OCI-LY3 (cell line): ENCODE data around the gene TYROBP.

Source experiments
- H2AFZ ChIP-seq: fragments of 200-600, 300-600 bp; shearing (Covaris generic); 2 replicates; pipeline ENCODE4 v1.6.0; 2014; ENCODE audit warnings: antibody characterized with exemption, low read depth, low read length
- H3K27ac ChIP-seq: fragments of 200-600, 300-600 bp; sonication (generic); 2 replicates; pipeline ENCODE4 v1.5.1; 2014; ENCODE audit warnings: mild to moderate bottlenecking, low read length, moderate library complexity, mixed read lengths
- H3K27me3 ChIP-seq: fragments of 200-600, 300-600 bp; sonication (generic); 2 replicates; pipeline ENCODE4 v1.6.1; 2014; ENCODE audit warnings: low read depth, low read length, mixed read lengths
- H3K36me3 ChIP-seq: fragments of 200-600, 300-600 bp; sonication (generic); replicated peaks from 2 replicates; pipeline ENCODE3; 2014; ENCODE audit warnings: low read depth, low read length, mixed read lengths
- H3K4me1 ChIP-seq: fragments of 300-600, 200-600 bp; sonication (generic); 2 replicates; pipeline ENCODE4 v1.6.1; 2014; ENCODE audit warnings: low read length, mixed read lengths
- H3K4me2 ChIP-seq: fragments of 200-600, 300-600 bp; sonication (generic); 2 replicates; pipeline ENCODE4 v1.6.1; 2014; ENCODE audit warnings: low read length, mixed read lengths
- H3K4me3 ChIP-seq: fragments of 300-600, 200-600 bp; sonication (generic); 2 replicates; pipeline ENCODE4 v1.5.1; 2014; ENCODE audit warnings: antibody characterized with exemption, mild to moderate bottlenecking, low read length, moderate library complexity
- H3K79me2 ChIP-seq: fragments of 300-600, 200-600 bp; shearing (Covaris generic); 2 replicates; pipeline ENCODE4 v1.6.1; 2014; ENCODE audit warnings: mild to moderate bottlenecking, low read length, mixed read lengths
- H3K9ac ChIP-seq: fragments of 300-600, 200-600 bp; shearing (Covaris generic); 2 replicates; pipeline ENCODE4 v1.6.0; 2014; ENCODE audit warnings: mild to moderate bottlenecking, low read length, moderate library complexity
- H3K9me3 ChIP-seq: fragments of 200-600, 300-600 bp; shearing (Covaris generic); 2 replicates; pipeline ENCODE4 v1.6.1; 2014; ENCODE audit warnings: low read length, mixed read lengths; ENCODE audit not compliant: insufficient read depth
- H4K20me1 ChIP-seq: fragments of 200-600, 300-600 bp; sonication (generic); 2 replicates; pipeline ENCODE4 v1.6.1; 2016; ENCODE audit warnings: low read length, mixed read lengths; ENCODE audit not compliant: insufficient read depth
- CTCF ChIP-seq: fragments of 200-600, 300-600 bp; sonication (generic); IDR thresholded peaks from 2 replicates; pipeline ENCODE4 v1.5.1; 2014; ENCODE audit warnings: antibody characterized with exemption, low read length, low read depth
- EZH2phosphoT487 ChIP-seq: fragments of 200-600 bp; shearing (Covaris generic); IDR thresholded peaks from 2 replicates; pipeline ENCODE4 v1.6.1; 2018; ENCODE audit warnings: antibody characterized with exemption, mixed run types, low read depth

TYROBP gene

GRCh38 chr19:35879770-35880317 lies 28.3 kb downstream of the TYROBP start:
- no peak overlapping the region for H3K9ac ChIP-seq
- no peak overlapping the region for H3K4me2 ChIP-seq
- H3K36me3 ChIP-seq = no peaks in the 10 kb centered on the region
- no peaks in the 10 kb centered on the region for H3K9me3 ChIP-seq
- H3K27me3 ChIP-seq = no peaks in the 10 kb centered on the region
- no peak for TF ChIP-seq EZH2phosphoT487
- no peak for TF ChIP-seq CTCF
- no peak overlapping the region for H3K27ac ChIP-seq
- H4K20me1 ChIP-seq = no peaks in the 10 kb centered on the region
- no peak overlapping the region for H2AFZ ChIP-seq
- no peak overlapping the region for H3K4me3 ChIP-seq
- no peaks in the 10 kb centered on the region for H3K79me2 ChIP-seq
- no peaks in the 10 kb centered on the region for H3K4me1 ChIP-seq

- Histone ChIP-seq H3K27ac (no peak overlapping the region), H4K20me1 (no peaks in the 10 kb centered on the region), H2AFZ (no peak overlapping the region), H3K4me2 (no peak overlapping the region), H3K27me3 (no peaks in the 10 kb centered on the region), H3K79me2 (no peaks in the 10 kb centered on the region), H3K9ac (no peak overlapping the region), H3K9me3 (no peaks in the 10 kb centered on the region), H3K4me3 (no peak overlapping the region), H3K4me1 (no peaks in the 10 kb centered on the region), H3K36me3 (no peaks in the 10 kb centered on the region)
- no peak for TF ChIP-seq EZH2phosphoT487
- no peak for TF ChIP-seq CTCF
These were observed 29.0 kb downstream of the TYROBP start for GRCh38 chr19:35879068-35879467.

GRCh38 chr19:35874392-35874930 lies 33.6 kb downstream of the TYROBP start:
- TF ChIP-seq EZH2phosphoT487 (no peak), CTCF (no peak)
- Histone ChIP-seq H4K20me1 (no peaks in the 10 kb centered on the region), H3K4me2 (no peak overlapping the region), H3K27ac (no peak overlapping the region), H3K9ac (no peak overlapping the region), H2AFZ (no peak overlapping the region), H3K79me2 (no peaks in the 10 kb centered on the region), H3K9me3 (no peaks in the 10 kb centered on the region), H3K36me3 (no peaks in the 10 kb centered on the region), H3K4me1 (0 out of 2 replicates have a peak, but pooled peaks cover 2% of the 10 kb centered on the region), H3K4me3 (no peak overlapping the region), H3K27me3 (no peaks in the 10 kb centered on the region)

- H3K79me2 ChIP-seq = no peaks in the 10 kb centered on the region
- H4K20me1 ChIP-seq = no peaks in the 10 kb centered on the region
- H3K27me3 ChIP-seq = no peaks in the 10 kb centered on the region
- no peak overlapping the region for H3K9ac ChIP-seq
- H2AFZ ChIP-seq = no peak overlapping the region
- no peaks in the 10 kb centered on the region for H3K9me3 ChIP-seq
- H3K4me1 ChIP-seq = 0 out of 2 replicates have a peak, but pooled peaks cover 2% of the 10 kb centered on the region
- TF ChIP-seq EZH2phosphoT487 (no peak), CTCF (no peak)
- no peak overlapping the region for H3K4me3 ChIP-seq
- H3K27ac ChIP-seq = no peak overlapping the region
- no peak overlapping the region for H3K4me2 ChIP-seq
- no peaks in the 10 kb centered on the region for H3K36me3 ChIP-seq
These were observed 35.9 kb downstream of the TYROBP start for GRCh38 chr19:35872180-35872579.
